ENCODE measurements around the gene USP6NL.
A peak's percentile ranks its signal among the peaks of the same experiment; 100 is the strongest.

The USP6NL gene

GRCh38 chr10:11515596-11516430, 95.6 kb downstream of the USP6NL start:
- H2BK120ac ChIP-seq (ENCODE audit: low read depth, low read length), result no peak overlapping the region
- no peak overlapping the region for H3K18ac ChIP-seq (ENCODE audit: low read length)
- H3K56ac ChIP-seq (ENCODE audit: low read length), result no peak overlapping the region
- no peak overlapping the region for H3K4ac ChIP-seq (ENCODE audit: low read depth, low read length)
- no peaks in the 10 kb centered on the region for H3K36me3 ChIP-seq (ENCODE audit: control insufficient read depth, insufficient read depth, low read length)
- H3K4me1 ChIP-seq (ENCODE audit: control insufficient read depth, low read depth, low read length), result no peaks in the 10 kb centered on the region
- H4K5ac ChIP-seq (ENCODE audit: low read length), result no peak overlapping the region
- no peak overlapping the region for H3K9ac ChIP-seq (ENCODE audit: low read length)
- H2BK5ac ChIP-seq (ENCODE audit: low read length), result no peak overlapping the region
- no peaks in the 10 kb centered on the region for H3K79me2 ChIP-seq (ENCODE audit: control insufficient read depth, insufficient read depth, low read length)
- H4K8ac ChIP-seq (ENCODE audit: low read depth, low read length), result no peak overlapping the region
- no CpG with 5 or more reads among the region's 5 CpGs for WGBS (ENCODE audit: extremely low coverage, insufficient coverage, low lambda C conversion rate)
- H3K4me3 ChIP-seq (ENCODE audit: low read length), result no peak overlapping the region
- no peak overlapping the region for H3K23ac ChIP-seq (ENCODE audit: low read length)
- H3K79me1 ChIP-seq (ENCODE audit: low read length), result no peaks in the 10 kb centered on the region
- no peak overlapping the region for H2AK5ac ChIP-seq (ENCODE audit: low read length)
- H3K4me2 ChIP-seq (ENCODE audit: low read length), result no peak overlapping the region
- H2BK15ac ChIP-seq (replicated peaks; ENCODE audit: low read depth), result no peak overlapping the region
- DNase-seq, result peak; percentile 70
- H3K27me3 ChIP-seq (ENCODE audit: insufficient read depth, low read length, poor library complexity), result no peaks in the 10 kb centered on the region
- H3K27ac ChIP-seq (ENCODE audit: low read depth, low read length), result no peak overlapping the region

GRCh38 chr10:11513727-11514126, 97.7 kb downstream of the USP6NL start:
- Histone ChIP-seq H3K27me3 (ENCODE audit: insufficient read depth, low read length, poor library complexity) (no peaks in the 10 kb centered on the region), H2BK15ac (replicated peaks; ENCODE audit: low read depth) (no peak overlapping the region), H3K9ac (ENCODE audit: low read length) (no peak overlapping the region), H2BK120ac (ENCODE audit: low read depth, low read length) (no peak overlapping the region), H3K79me1 (ENCODE audit: low read length) (no peaks in the 10 kb centered on the region), H3K18ac (ENCODE audit: low read length) (no peak overlapping the region), H3K27ac (ENCODE audit: low read depth, low read length) (peak overlapping the region; percentile 19), H3K4me2 (ENCODE audit: low read length) (no peak overlapping the region), H4K5ac (ENCODE audit: low read length) (no peak overlapping the region), H3K79me2 (ENCODE audit: control insufficient read depth, insufficient read depth, low read length) (no peaks in the 10 kb centered on the region), H3K23ac (ENCODE audit: low read length) (no peak overlapping the region), H3K4me1 (ENCODE audit: control insufficient read depth, low read depth, low read length) (no peaks in the 10 kb centered on the region), H4K8ac (ENCODE audit: low read depth, low read length) (no peak overlapping the region), H3K4ac (ENCODE audit: low read depth, low read length) (no peak overlapping the region), H2AK5ac (ENCODE audit: low read length) (no peak overlapping the region), H3K4me3 (ENCODE audit: low read length) (no peak overlapping the region), H3K36me3 (ENCODE audit: control insufficient read depth, insufficient read depth, low read length) (no peaks in the 10 kb centered on the region), H2BK5ac (ENCODE audit: low read length) (no peak overlapping the region), H3K56ac (ENCODE audit: low read length) (no peak overlapping the region)
- WGBS (ENCODE audit: extremely low coverage, insufficient coverage, low lambda C conversion rate), result no CpG with 5 or more reads among the region's 4 CpGs
- DNase-seq, result no peak

GRCh38 chr10:11512596-11512995, 98.9 kb downstream of the USP6NL start:
- H2BK5ac ChIP-seq (ENCODE audit: low read length), result no peak overlapping the region
- WGBS (ENCODE audit: extremely low coverage, insufficient coverage, low lambda C conversion rate), result no CpG with 5 or more reads among the region's 3 CpGs

GRCh38 chr10:11511321-11511720, 100.1 kb downstream of the USP6NL start:
- Histone ChIP-seq H3K4ac (ENCODE audit: low read depth, low read length) (no peak overlapping the region), H3K36me3 (ENCODE audit: control insufficient read depth, insufficient read depth, low read length) (no peaks in the 10 kb centered on the region), H2BK120ac (ENCODE audit: low read depth, low read length) (no peak overlapping the region), H2AK5ac (ENCODE audit: low read length) (no peak overlapping the region), H3K79me1 (ENCODE audit: low read length) (no peaks in the 10 kb centered on the region), H2BK5ac (ENCODE audit: low read length) (no peak overlapping the region), H3K27me3 (ENCODE audit: insufficient read depth, low read length, poor library complexity) (no peaks in the 10 kb centered on the region), H2BK15ac (replicated peaks; ENCODE audit: low read depth) (no peak overlapping the region), H3K18ac (ENCODE audit: low read length) (no peak overlapping the region), H3K4me3 (ENCODE audit: low read length) (no peak overlapping the region), H3K23ac (ENCODE audit: low read length) (no peak overlapping the region), H3K4me2 (ENCODE audit: low read length) (no peak overlapping the region), H3K4me1 (ENCODE audit: control insufficient read depth, low read depth, low read length) (no peaks in the 10 kb centered on the region), H3K9ac (ENCODE audit: low read length) (no peak overlapping the region), H3K27ac (ENCODE audit: low read depth, low read length) (no peak overlapping the region), H4K8ac (ENCODE audit: low read depth, low read length) (no peak overlapping the region), H3K79me2 (ENCODE audit: control insufficient read depth, insufficient read depth, low read length) (no peaks in the 10 kb centered on the region), H3K56ac (ENCODE audit: low read length) (no peak overlapping the region), H4K5ac (ENCODE audit: low read length) (no peak overlapping the region)
- no peak for DNase-seq

More at GRCh38 chr10:11512596-11512995, 98.9 kb downstream of the USP6NL start:
- Histone ChIP-seq H3K23ac (ENCODE audit: low read length) (no peak overlapping the region), H3K9ac (ENCODE audit: low read length) (no peak overlapping the region), H3K79me2 (ENCODE audit: control insufficient read depth, insufficient read depth, low read length) (no peaks in the 10 kb centered on the region), H3K27me3 (ENCODE audit: insufficient read depth, low read length, poor library complexity) (no peaks in the 10 kb centered on the region), H4K8ac (ENCODE audit: low read depth, low read length) (no peak overlapping the region), H3K18ac (ENCODE audit: low read length) (no peak overlapping the region), H3K56ac (ENCODE audit: low read length) (no peak overlapping the region), H3K4ac (ENCODE audit: low read depth, low read length) (no peak overlapping the region), H3K27ac (ENCODE audit: low read depth, low read length) (no peak overlapping the region), H4K5ac (ENCODE audit: low read length) (no peak overlapping the region), H3K4me2 (ENCODE audit: low read length) (no peak overlapping the region), H3K4me3 (ENCODE audit: low read length) (no peak overlapping the region), H2BK120ac (ENCODE audit: low read depth, low read length) (no peak overlapping the region), H2AK5ac (ENCODE audit: low read length) (no peak overlapping the region), H3K4me1 (ENCODE audit: control insufficient read depth, low read depth, low read length) (no peaks in the 10 kb centered on the region), H2BK15ac (replicated peaks; ENCODE audit: low read depth) (no peak overlapping the region), H3K36me3 (ENCODE audit: control insufficient read depth, insufficient read depth, low read length) (no peaks in the 10 kb centered on the region), H3K79me1 (ENCODE audit: low read length) (no peaks in the 10 kb centered on the region)
- DNase-seq, result no peak

GRCh38 chr10:11510736-11511135, 100.7 kb downstream of the USP6NL start:
- H2BK15ac ChIP-seq (replicated peaks; ENCODE audit: low read depth), result no peak overlapping the region
- WGBS (ENCODE audit: extremely low coverage, insufficient coverage, low lambda C conversion rate), result no CpG with 5 or more reads among the region's 3 CpGs

GRCh38 chr10:11510281-11510680, 101.2 kb downstream of the USP6NL start:
- Histone ChIP-seq H3K4me3 (ENCODE audit: low read length) (no peak overlapping the region), H3K27me3 (ENCODE audit: insufficient read depth, low read length, poor library complexity) (no peaks in the 10 kb centered on the region), H3K23ac (ENCODE audit: low read length) (no peak overlapping the region), H3K56ac (ENCODE audit: low read length) (no peak overlapping the region), H4K8ac (ENCODE audit: low read depth, low read length) (no peak overlapping the region), H3K9ac (ENCODE audit: low read length) (no peak overlapping the region), H3K36me3 (ENCODE audit: control insufficient read depth, insufficient read depth, low read length) (no peaks in the 10 kb centered on the region), H4K5ac (ENCODE audit: low read length) (no peak overlapping the region), H2BK15ac (replicated peaks; ENCODE audit: low read depth) (no peak overlapping the region), H3K79me1 (ENCODE audit: low read length) (no peaks in the 10 kb centered on the region), H3K4me1 (ENCODE audit: control insufficient read depth, low read depth, low read length) (no peaks in the 10 kb centered on the region), H3K4me2 (ENCODE audit: low read length) (no peak overlapping the region), H3K79me2 (ENCODE audit: control insufficient read depth, insufficient read depth, low read length) (no peaks in the 10 kb centered on the region), H3K27ac (ENCODE audit: low read depth, low read length) (no peak overlapping the region), H3K4ac (ENCODE audit: low read depth, low read length) (no peak overlapping the region), H2BK5ac (ENCODE audit: low read length) (no peak overlapping the region), H2BK120ac (ENCODE audit: low read depth, low read length) (no peak overlapping the region), H3K18ac (ENCODE audit: low read length) (no peak overlapping the region), H2AK5ac (ENCODE audit: low read length) (no peak overlapping the region)
- no CpG with 5 or more reads among the region's 5 CpGs for WGBS (ENCODE audit: extremely low coverage, insufficient coverage, low lambda C conversion rate)
- no peak for DNase-seq

More at GRCh38 chr10:11510736-11511135, 100.7 kb downstream of the USP6NL start:
- Histone ChIP-seq H3K27ac (ENCODE audit: low read depth, low read length) (no peak overlapping the region), H3K4ac (ENCODE audit: low read depth, low read length) (no peak overlapping the region), H3K4me1 (ENCODE audit: control insufficient read depth, low read depth, low read length) (no peaks in the 10 kb centered on the region), H3K4me3 (ENCODE audit: low read length) (no peak overlapping the region), H3K27me3 (ENCODE audit: insufficient read depth, low read length, poor library complexity) (no peaks in the 10 kb centered on the region), H3K36me3 (ENCODE audit: control insufficient read depth, insufficient read depth, low read length) (no peaks in the 10 kb centered on the region), H3K79me2 (ENCODE audit: control insufficient read depth, insufficient read depth, low read length) (no peaks in the 10 kb centered on the region), H2BK120ac (ENCODE audit: low read depth, low read length) (no peak overlapping the region), H3K79me1 (ENCODE audit: low read length) (no peaks in the 10 kb centered on the region), H4K8ac (ENCODE audit: low read depth, low read length) (no peak overlapping the region), H2BK5ac (ENCODE audit: low read length) (no peak overlapping the region), H4K5ac (ENCODE audit: low read length) (no peak overlapping the region), H3K4me2 (ENCODE audit: low read length) (no peak overlapping the region), H2AK5ac (ENCODE audit: low read length) (no peak overlapping the region), H3K9ac (ENCODE audit: low read length) (no peak overlapping the region), H3K56ac (ENCODE audit: low read length) (no peak overlapping the region), H3K23ac (ENCODE audit: low read length) (no peak overlapping the region), H3K18ac (ENCODE audit: low read length) (peak overlapping the region; percentile 42)
- DNase-seq, result no peak
